Measurements from ENCODE around the gene ATP5F1B. TPM values are rescaled to one million over a fixed set of nuclear protein-coding genes. Genes with fewer than 3 reads are reported as not detected.

The ATP5F1B gene
- total and polyA plus RNA-seq, 11 donors: 1,436 to 3,502 (median 2,716) TPM

DNA sequence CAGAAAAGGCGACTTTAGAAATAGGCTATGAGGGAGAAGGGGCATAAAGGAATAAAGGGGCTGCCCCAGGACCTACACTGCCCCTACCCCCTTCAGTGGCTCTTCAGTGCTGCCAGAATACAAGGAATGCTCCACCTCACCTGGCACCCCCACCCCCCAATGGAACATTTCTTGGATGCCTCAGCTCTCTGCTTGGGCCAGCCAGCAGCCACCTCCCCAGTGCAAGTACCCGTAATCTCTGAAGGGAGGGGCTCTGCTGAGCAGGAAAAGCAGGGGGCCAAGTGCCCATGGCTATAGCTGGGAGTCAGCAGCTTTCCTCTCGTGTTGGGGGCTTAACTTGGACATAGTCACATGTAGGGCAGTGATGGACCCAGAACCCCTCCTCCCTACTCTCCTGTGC, 49.0 kb downstream of the ATP5F1B start:
- TF ChIP-seq, protein P1, sequence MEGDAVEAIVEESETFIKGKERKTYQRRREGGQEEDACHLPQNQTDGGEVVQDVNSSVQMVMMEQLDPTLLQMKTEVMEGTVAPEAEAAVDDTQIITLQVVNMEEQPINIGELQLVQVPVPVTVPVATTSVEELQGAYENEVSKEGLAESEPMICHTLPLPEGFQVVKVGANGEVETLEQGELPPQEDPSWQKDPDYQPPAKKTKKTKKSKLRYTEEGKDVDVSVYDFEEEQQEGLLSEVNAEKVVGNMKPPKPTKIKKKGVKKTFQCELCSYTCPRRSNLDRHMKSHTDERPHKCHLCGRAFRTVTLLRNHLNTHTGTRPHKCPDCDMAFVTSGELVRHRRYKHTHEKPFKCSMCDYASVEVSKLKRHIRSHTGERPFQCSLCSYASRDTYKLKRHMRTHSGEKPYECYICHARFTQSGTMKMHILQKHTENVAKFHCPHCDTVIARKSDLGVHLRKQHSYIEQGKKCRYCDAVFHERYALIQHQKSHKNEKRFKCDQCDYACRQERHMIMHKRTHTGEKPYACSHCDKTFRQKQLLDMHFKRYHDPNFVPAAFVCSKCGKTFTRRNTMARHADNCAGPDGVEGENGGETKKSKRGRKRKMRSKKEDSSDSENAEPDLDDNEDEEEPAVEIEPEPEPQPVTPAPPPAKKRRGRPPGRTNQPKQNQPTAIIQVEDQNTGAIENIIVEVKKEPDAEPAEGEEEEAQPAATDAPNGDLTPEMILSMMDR (IDR thresholded peaks at IDR 0.05): no peak
- TF ChIP-seq POLR2A (IDR thresholded peaks at IDR 0.05): no peak
- no peak for ATAC-seq

DNA sequence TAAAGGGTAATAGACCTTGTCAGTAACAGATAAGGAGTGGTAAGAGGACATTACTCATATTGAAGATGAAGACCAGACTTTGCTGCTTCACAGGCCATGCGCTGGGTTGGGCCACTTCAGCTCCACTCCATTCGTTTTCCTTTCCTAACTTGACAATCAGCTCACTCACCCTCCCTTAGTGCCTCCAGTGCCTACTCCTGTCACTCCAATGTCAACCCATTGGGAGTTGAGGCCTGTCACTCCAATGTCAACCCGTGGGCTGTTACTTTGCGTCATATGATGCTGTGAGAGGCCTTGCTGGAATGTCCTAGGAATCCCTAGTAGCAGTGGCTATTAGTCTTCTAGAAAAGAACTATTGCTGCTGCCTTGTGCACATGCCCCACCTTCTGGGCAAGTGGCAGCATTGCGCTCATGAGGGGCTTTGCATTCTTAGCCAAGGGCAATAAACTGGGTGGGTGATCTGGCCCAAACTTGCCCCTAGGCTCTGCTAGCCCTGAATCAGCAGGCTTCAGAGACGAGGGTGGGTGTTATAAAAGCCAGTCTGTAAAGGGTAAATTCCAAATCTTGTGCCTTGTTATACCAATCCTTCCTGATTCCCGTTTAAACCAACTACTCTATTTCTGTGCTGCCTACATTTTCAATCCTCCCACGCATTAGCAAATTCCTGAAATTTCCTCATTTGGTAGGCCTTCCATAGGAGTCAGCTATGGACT, 51.7 kb downstream of the ATP5F1B start:
- Histone ChIP-seq H3K4me1 (peaks cover 0 to 23% (median 7%) of the 10 kb centered on the region in 12 donors), H3K36me3 (peaks cover under 1 to 80% (median 48%) of the 10 kb centered on the region in 9 donors), H3K27me3 (no peaks in the 10 kb centered on the region), H3K9me3 (no peaks in the 10 kb centered on the region), H3K4me3 (no peak overlapping the region), H3K27ac (peak overlapping the region in 10 of 12 donors; percentile 10 to 59 (median 30))
- intact Hi-C loops (cut with DNase I): loop anchor here in 3 of 10 donors (5.0 kb wide), 3 partner anchors 77 to 87 kb away; no protein-coding TSS in a partner anchor
- ATAC-seq (peak; percentile 48 to 79 (median 66)), DNase-seq (peak in 1 of 5 donors; percentile 42)
- 37 to 50% (median 42%) methylated on average over 8 of the region's 8 CpGs for WGBS, 4 donors
- TF ChIP-seq, protein P1 (IDR thresholded peaks at IDR 0.05): peak; percentile 58 to 79 (median 72)
- no peak for TF ChIP-seq POLR2A (IDR thresholded peaks at IDR 0.05)

More for the DNA sequence above, 49.0 kb downstream of the ATP5F1B start:
- intact Hi-C loops (cut with DNase I): loop anchor here in 1 of 10 donors (5.0 kb wide), 1 partner anchor 35 kb away; the partner anchor contains the start of gene BAZ2A
- no peak overlapping the region for H3K4me3 ChIP-seq
- H3K36me3 ChIP-seq: peaks cover 11 to 87% (median 63%) of the 10 kb centered on the region in 9 donors
- H3K9me3 ChIP-seq: no peaks in the 10 kb centered on the region
- DNase-seq: no peak
- no peaks in the 10 kb centered on the region for H3K27me3 ChIP-seq
- peak overlapping the region in 1 of 12 donors; percentile 34 for H3K27ac ChIP-seq
- peaks cover 0 to 30% (median 14%) of the 10 kb centered on the region in 12 donors for H3K4me1 ChIP-seq
- 36 to 58% (median 49%) methylated on average over 3 of the region's 3 CpGs for WGBS, 4 donors

- no peak for DNase-seq
- intact Hi-C loops (cut with DNase I): loop anchor here in 3 of 10 donors (5.0 kb wide), 3 partner anchors 75 to 85 kb away; no protein-coding TSS in a partner anchor
- H3K27ac ChIP-seq: no peak overlapping the region
- TF ChIP-seq, protein P1 (IDR thresholded peaks at IDR 0.05): no peak
- TF ChIP-seq POLR2A (IDR thresholded peaks at IDR 0.05): no peak
- H3K4me1 ChIP-seq: peaks cover 0 to 20% (median 7%) of the 10 kb centered on the region in 12 donors
- H3K4me3 ChIP-seq: no peak overlapping the region
- H3K9me3 ChIP-seq: no peaks in the 10 kb centered on the region
- ATAC-seq: no peak
- peaks cover 0 to 82% (median 50%) of the 10 kb centered on the region in 9 donors for H3K36me3 ChIP-seq
- H3K27me3 ChIP-seq: no peaks in the 10 kb centered on the region
Measured at GRCh38 chr12:56591961-56592360, 53.8 kb downstream of the ATP5F1B start.

GRCh38 chr12:56591126-56591525, 54.7 kb downstream of the ATP5F1B start:
- Histone ChIP-seq H3K27me3 (no peaks in the 10 kb centered on the region), H3K9me3 (no peaks in the 10 kb centered on the region), H3K36me3 (peaks cover 0 to 82% (median 54%) of the 10 kb centered on the region in 9 donors), H3K4me3 (no peak overlapping the region), H3K4me1 (peaks cover 0 to 17% (median 7%) of the 10 kb centered on the region in 12 donors), H3K27ac (no peak overlapping the region)
- TF ChIP-seq POLR2A (IDR thresholded peaks at IDR 0.05): no peak
- TF ChIP-seq, protein P1 (IDR thresholded peaks at IDR 0.05): no peak
- intact Hi-C loops (cut with DNase I): loop anchor here in 3 of 10 donors (5.0 kb wide), 3 partner anchors 74 to 84 kb away; no protein-coding TSS in a partner anchor
- DNase-seq (no peak), ATAC-seq (no peak)
- 78 to 85% (median 81%) methylated on average over 5 of the region's 5 CpGs for WGBS, 4 donors

All from heart left ventricle (tissue), 16 donors.